Measurements from ENCODE around the gene PPP2R2B.

Gene PPP2R2B

GRCh38 chr5:146716636-146717035, 161.9 kb downstream of the PPP2R2B start:
- no peak overlapping the region for H3K4me3 ChIP-seq (ENCODE audit: control insufficient read depth, low read depth, low read length)
- no peak for DNase-seq (ENCODE audit: low read depth)
- TF ChIP-seq CTCF (IDR thresholded peaks at IDR 0.05; ENCODE audit: control insufficient read depth, insufficient read depth, low read depth, low read length, missing control alignments) = no peak

GRCh38 chr5:146710348-146710747, 168.2 kb downstream of the PPP2R2B start:
- no peak overlapping the region for H3K4me3 ChIP-seq (ENCODE audit: control insufficient read depth, low read depth, low read length)
- no peak for DNase-seq (ENCODE audit: low read depth)
- TF ChIP-seq CTCF (IDR thresholded peaks at IDR 0.05; ENCODE audit: control insufficient read depth, insufficient read depth, low read depth, low read length, missing control alignments) = no peak

GRCh38 chr5:146707316-146707715, 171.2 kb downstream of the PPP2R2B start:
- no peak for TF ChIP-seq CTCF (IDR thresholded peaks at IDR 0.05; ENCODE audit: control insufficient read depth, insufficient read depth, low read depth, low read length, missing control alignments)
- H3K4me3 ChIP-seq (ENCODE audit: control insufficient read depth, low read depth, low read length) = no peak overlapping the region
- DNase-seq (ENCODE audit: low read depth) = no peak

GRCh38 chr5:146706321-146706972, 172.1 kb downstream of the PPP2R2B start:
- H3K4me3 ChIP-seq (ENCODE audit: control insufficient read depth, low read depth, low read length) = no peak overlapping the region
- TF ChIP-seq CTCF (IDR thresholded peaks at IDR 0.05; ENCODE audit: control insufficient read depth, insufficient read depth, low read depth, low read length, missing control alignments) = no peak
- no peak for DNase-seq (ENCODE audit: low read depth)

- no peak for TF ChIP-seq CTCF (IDR thresholded peaks at IDR 0.05; ENCODE audit: control insufficient read depth, insufficient read depth, low read depth, low read length, missing control alignments)
- DNase-seq (ENCODE audit: low read depth) = no peak
- H3K4me3 ChIP-seq (ENCODE audit: control insufficient read depth, low read depth, low read length) = no peak overlapping the region
Measured at GRCh38 chr5:146704949-146705665, 173.4 kb downstream of the PPP2R2B start.

GRCh38 chr5:146703899-146704298, 174.7 kb downstream of the PPP2R2B start:
- peak; percentile 4 for DNase-seq (ENCODE audit: low read depth)
- no peak for TF ChIP-seq CTCF (IDR thresholded peaks at IDR 0.05; ENCODE audit: control insufficient read depth, insufficient read depth, low read depth, low read length, missing control alignments)
- no peak overlapping the region for H3K4me3 ChIP-seq (ENCODE audit: control insufficient read depth, low read depth, low read length)

Data from AG09309 (cell line).